ENCODE data around the gene RASSF10.

RASSF10 gene

GRCh38 chr11:13052130-13052571, 43.0 kb downstream of the RASSF10 start:
- TF ChIP-seq CTCF (conservative IDR thresholded peaks at IDR 0.05; ENCODE audit: low read depth, low read length), result no peak
- no peak for DNase-seq (ENCODE audit: low read depth)
- no peak overlapping the region for H3K4me3 ChIP-seq (ENCODE audit: low read length)

- TF ChIP-seq CTCF (conservative IDR thresholded peaks at IDR 0.05; ENCODE audit: low read depth, low read length), result no peak
- H3K4me3 ChIP-seq (ENCODE audit: low read length), result no peak overlapping the region
- no peak for DNase-seq (ENCODE audit: low read depth)
Measured at GRCh38 chr11:13053255-13053917, 44.3 kb downstream of the RASSF10 start.

- no peak for DNase-seq (ENCODE audit: low read depth)
- H3K4me3 ChIP-seq (ENCODE audit: low read length), result no peak overlapping the region
- no peak for TF ChIP-seq CTCF (conservative IDR thresholded peaks at IDR 0.05; ENCODE audit: low read depth, low read length)
Measured at GRCh38 chr11:13054278-13054677, 45.2 kb downstream of the RASSF10 start.

- H3K4me3 ChIP-seq (ENCODE audit: low read length), result no peak overlapping the region
- DNase-seq (ENCODE audit: low read depth), result no peak
- no peak for TF ChIP-seq CTCF (conservative IDR thresholded peaks at IDR 0.05; ENCODE audit: low read depth, low read length)
Measured at GRCh38 chr11:13055200-13055599, 46.1 kb downstream of the RASSF10 start.

GRCh38 chr11:13061294-13061990, 52.3 kb downstream of the RASSF10 start:
- DNase-seq (ENCODE audit: low read depth), result no peak
- H3K4me3 ChIP-seq (ENCODE audit: low read length), result no peak overlapping the region
- TF ChIP-seq CTCF (conservative IDR thresholded peaks at IDR 0.05; ENCODE audit: low read depth, low read length), result no peak

Measured in retinal pigment epithelial cell (primary cell).